CD4-positive, alpha-beta T cell treated with Interleukin-17A for 4 hours (primary cell): ENCODE results near the gene ASTN2.
"Not testable (repeated sequence)": the region's sequence is repeated elsewhere in the genome, so short reads cannot be mapped to it uniquely, and the experiment has no call there.

Source experiments
- DNase-seq: peaks from one replicate; pipeline ENCODE4 v3.0.0-alpha.2; 2020; ENCODE audit warnings: mixed read lengths

ASTN2 gene

DNA sequence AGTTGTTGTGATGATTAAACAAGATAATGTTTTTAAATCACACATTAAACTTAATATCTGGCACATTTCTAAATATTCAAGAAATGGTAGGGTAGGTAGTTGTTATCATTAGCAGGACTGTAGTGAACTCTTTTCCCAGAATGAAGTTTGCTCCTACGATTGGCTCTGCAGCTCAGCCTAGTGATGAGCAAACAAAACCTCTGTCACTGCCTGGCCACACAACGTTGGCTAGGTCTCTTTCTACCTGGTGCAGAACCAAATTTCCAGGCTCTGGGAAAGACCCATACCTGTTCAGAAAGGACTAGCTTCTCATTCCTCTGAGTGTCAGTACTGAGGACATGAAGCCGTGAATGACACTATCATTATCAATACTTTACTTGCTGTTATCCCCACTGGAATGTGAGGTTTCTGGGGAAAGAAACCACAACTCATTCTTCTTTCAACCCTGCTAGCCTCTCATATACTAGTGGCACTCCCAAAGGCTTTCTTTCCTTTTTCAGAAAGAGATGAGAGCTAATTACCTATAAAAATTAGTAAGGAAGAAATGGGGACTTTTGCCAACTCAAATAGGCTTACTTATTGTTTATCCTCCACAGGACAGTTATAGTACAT is 947.0 kb downstream of the ASTN2 start:
- DNase-seq: no peak

DNA sequence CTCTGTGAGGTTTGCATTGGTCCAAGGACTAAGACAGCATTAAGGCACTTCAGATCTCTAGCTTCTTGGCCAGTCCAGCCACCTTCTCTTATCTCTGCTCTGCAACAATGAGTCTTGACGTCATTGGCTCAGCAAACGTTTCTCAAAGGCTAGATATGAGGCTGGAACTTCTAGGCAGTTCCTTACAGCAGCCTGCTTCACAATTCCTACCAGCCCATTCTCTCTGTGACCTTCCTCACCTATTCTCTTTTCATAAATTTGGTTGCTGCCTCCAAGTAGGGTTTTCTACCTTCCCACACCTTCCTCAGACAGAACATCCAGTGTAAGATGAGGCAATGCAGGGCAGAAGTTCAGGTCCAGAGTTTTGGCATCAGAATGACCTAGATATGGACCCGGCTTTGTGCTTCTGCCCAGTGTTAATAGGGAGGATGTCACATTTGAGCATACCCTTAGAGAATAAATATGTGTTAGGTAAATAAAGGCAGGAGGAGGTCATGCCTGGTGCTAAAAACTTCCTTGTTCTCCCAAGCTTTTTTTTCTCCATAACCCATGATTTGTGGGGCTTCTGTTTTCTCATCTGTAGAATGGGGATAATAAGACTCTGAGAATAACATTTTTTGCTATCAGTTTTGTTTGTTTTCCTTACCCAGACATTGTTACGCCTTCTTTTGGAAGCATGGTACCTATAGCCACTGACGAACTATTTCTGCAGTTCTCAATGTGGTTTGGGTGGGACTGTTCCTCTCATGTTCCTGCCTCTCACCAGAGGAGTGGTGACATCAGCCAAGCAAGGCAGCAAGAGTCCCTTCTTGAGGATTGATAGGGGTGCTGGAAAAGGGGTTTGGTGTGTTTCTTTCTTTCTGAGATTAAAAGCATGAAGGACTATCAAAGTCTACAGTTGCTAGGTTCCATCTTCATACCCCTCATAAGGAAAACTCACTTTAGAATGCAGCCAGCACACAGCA is 948.3 kb downstream of the ASTN2 start:
- DNase-seq: no peak

DNA sequence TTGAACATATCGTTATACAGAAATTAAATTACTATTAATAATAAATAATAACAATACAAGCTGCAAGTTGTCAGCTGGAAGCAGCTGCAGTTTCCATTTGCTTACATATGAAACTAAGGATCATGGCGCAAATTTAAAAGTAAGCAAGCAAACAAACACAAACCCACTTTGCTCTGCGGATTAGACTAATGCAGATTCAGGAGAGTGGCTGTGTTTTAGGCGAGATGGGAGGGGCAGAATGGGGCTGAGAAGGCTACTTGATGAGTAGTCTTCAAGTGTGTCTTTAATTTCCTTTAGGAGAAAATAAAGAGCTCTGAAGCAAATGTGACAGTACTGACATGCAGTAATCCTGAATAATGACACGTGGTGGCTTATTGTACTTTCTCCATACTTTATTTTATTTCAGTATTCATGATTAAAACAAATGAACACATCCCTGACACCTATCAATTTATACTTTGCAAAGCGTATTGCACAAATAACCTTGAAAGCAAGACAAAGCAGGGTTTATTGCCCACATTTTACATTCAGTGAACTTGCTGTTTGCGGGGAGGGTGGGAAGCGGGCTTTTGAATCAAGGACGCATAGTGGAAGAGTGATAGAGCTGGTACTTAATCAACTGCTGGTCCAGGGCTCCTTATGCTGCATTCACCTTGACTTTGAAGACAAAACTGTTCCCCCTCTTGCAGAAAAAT is 949.1 kb downstream of the ASTN2 start:
- no peak for DNase-seq

DNA sequence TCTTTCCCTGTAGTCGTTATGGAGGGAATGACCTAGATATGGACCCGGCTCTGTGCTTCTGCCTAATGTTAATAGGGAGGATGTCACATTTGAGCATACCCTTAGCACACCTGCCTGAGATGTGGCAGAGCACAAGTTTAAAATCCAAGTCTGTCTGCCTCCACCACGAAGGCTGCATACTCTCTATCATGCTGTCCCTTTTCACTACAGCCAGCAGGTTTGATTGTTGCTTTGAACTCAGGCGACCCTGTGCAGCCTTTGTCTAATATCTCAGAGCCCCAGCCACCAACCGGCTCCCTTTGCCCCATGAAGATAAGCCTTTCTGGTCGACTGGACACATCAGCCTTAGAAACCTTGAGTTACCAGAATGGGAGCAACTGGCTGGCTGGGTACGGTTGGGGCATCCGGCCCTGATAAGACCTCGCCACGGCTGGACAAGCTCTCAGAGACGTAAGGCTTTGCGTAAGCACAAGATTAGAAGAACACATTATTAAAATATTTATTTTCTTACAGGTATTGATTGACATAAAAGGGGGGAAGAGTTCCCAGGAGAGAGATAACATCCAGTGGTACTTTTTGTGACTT is 949.8 kb downstream of the ASTN2 start:
- no peak for DNase-seq

DNA sequence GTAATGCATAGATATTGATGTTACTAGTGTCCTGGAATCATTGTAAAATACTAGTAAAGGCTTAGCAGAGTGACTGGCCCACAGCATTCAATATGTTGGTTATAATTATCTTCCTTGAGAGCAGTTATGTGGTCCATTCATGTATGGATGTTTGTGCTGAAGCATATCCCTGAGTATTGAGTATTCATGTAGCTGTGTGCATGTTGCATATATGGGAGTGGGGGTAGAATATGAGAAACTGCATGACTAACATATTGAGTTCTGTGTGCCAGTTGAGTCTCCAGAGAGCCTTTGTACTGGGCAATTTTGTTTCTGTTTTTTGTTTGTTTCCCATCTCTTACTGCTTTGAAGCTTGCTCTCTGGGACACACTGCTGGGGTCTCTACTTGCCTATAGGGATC is 950.4 kb downstream of the ASTN2 start:
- DNase-seq: no peak

DNA sequence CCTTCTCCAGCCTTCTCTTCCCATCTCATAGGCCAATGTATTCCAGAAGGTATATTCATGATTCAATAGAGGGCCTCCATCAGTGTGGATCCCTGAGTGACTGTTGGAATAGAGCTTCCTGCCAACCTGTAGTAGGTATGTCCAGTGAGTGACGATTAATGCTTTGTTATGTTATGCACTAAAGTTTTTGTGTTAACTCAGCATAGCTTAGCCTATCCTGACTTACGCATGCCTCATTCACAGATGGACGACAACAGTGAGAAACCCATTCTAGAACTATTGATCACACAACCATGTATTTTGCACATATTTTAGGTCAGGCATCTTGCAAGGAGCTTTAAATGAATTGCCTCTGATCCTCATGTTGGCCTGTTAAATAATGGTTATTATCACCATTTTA is 953.2 kb downstream of the ASTN2 start:
- DNase-seq: no peak

DNA sequence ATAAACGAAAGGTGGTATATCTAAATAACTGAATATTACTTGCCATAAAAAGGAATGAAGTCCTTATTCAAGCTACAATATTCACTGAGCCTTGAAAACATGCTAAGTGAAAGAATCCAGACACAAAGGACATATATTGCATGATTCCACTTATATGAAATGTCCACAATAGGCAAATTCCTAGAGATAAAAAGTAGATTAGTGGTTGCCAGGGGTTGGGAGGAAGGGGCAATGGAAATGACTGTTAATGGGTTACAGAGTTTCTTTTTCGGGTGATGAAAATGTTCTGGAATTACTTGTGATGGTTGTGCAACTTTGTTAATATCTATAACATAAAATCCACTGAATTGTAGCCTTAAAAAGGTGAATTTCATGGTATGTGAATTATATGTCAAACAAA is 954.8 kb downstream of the ASTN2 start:
- DNase-seq: no peak

DNA sequence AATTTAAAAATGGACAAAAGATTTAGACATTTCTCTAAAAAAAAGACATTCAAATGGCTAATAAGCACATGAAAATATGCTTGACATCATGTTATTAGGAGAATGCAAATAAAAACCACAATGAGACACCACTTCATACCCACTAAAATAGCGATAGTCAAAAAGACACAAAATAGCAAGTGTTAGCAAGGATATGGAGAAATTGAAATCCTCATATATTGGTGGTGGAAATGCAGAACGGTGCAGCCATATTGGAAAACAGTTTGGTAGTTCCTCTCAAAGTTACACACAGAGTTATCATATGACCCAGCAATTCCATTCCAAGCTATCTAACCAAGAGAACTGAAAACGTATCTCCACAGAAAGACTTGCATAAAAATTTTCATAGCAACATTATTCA is 955.3 kb downstream of the ASTN2 start:
- DNase-seq: no peak

DNA sequence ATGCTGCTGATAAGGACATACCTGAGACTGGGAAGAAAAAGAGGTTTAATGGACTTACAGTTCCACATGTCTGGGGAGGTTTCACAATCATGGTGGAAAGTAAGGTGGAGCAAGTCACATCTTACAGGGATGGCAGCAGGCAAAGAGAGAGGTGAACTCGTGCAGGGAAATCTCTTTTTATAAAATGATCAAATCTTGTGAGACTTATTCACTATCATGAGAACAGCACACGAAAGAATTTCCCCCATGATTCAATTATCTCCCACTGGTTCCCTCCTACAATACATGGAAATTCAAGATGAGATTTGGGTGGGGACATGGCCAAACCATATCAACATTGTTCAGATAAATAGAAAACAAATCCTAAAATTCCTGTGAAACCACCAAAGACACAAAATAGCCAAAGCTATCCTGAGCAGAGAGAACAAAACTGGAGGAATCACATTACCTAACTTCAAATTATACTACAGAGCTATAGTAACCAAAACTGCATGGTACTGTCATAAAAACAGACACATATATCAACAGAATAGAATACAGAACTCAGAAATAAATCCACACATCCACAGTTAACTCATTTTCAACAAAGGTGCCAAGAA is 958.3 kb downstream of the ASTN2 start:
- DNase-seq: no peak

DNA sequence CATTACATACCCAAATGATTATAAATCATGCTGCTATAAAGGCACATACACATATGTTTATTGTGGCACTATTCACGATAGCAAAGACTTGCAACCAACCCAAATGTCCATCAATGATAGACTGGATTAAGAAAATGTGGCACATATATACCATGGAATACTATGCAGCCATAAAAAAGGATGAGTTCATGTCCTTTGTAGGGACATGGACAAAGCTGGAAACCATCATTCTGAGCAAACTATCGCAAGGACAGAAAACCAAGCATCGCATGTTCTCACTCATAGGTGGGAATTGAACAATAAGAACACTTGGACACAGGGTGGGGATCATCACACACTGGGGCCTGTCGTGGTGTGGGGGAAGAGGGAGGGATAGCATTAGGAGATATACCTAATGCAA is 960.3 kb downstream of the ASTN2 start:
- DNase-seq: not testable (repeated sequence)

DNA sequence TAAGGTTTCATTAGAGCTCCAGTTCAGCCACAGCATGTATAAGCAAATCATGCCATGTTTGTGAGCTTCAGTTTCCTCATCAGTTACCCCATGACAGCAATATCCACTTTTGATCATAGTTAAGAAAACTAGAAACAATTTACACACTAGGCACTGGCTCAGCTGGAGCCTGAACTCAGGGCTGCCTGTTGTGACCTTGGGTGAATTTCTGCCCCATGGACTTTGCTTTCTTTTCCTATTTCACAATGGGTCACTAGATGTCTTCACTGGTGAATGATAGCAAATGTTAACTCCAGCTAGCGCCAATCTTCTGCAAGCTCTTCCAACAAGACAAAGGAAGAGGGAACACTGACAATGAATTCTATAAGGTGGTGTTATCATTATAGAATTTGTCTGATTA is 961.1 kb downstream of the ASTN2 start:
- DNase-seq: no peak

DNA sequence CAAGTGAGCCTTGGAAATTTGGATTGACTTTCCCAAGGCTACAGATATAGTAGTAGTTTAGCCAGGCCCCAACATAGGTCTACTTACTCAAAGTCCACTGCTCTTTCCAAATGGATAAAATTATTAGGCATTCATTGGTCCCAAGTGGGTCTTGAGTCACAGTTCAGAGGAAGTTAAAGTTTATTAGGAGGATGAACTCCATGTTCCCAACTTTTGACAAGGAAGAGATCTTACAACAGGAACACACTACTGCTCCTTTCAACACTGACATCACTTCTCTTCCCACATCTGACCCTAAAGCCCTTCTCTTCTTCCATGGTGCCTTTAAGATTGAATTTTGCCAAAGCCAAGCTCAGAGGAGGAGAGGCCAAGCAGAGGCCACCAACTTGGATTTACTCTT is 962.2 kb downstream of the ASTN2 start:
- no peak for DNase-seq

DNA sequence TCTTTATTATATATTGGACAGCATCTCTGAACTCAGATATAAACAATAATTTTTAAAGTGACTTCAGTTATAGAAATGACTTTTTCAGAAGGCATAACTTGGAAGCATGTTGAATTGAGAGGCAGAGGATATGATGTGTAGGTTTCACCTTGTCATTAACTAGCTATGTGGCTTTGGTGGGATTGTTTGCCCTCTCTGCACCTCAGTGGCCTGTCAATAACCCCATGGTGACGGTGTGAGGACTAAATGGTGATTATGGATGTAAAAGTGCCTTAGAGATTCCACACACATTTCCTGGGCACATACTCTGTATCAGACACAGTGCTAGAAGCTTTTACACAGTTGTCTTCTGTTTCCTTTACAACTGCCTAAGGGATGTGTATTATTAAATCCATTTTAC is 962.6 kb downstream of the ASTN2 start:
- DNase-seq: no peak

DNA sequence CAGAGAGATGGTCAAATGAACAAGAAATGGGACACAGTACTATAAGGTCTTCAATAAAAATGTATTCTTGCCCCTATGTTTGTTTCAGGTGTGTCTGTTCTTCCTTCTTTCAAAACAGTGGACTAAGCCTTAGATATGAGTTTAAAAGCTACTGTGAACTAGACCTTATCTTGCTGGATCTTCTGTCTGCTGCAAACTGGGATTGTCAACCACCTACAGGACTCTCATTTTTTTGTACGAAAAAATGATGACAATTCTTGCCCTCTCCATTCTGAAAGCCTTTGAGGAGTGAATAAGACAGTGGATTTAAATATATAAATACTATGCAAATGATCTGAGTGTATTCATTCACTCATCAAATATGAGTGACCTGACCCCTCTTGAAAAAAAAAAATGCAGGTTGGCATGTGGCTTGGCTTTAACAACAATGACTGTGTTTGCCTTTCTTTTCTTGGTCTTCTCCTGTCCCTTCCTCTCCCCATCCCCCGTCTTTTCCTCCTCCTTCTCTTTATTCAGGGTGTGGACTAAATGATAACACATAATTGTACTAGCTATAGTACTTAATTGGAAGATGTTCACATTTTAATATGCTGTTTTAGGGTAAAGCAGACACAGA is 963.2 kb downstream of the ASTN2 start:
- no peak for DNase-seq

DNA sequence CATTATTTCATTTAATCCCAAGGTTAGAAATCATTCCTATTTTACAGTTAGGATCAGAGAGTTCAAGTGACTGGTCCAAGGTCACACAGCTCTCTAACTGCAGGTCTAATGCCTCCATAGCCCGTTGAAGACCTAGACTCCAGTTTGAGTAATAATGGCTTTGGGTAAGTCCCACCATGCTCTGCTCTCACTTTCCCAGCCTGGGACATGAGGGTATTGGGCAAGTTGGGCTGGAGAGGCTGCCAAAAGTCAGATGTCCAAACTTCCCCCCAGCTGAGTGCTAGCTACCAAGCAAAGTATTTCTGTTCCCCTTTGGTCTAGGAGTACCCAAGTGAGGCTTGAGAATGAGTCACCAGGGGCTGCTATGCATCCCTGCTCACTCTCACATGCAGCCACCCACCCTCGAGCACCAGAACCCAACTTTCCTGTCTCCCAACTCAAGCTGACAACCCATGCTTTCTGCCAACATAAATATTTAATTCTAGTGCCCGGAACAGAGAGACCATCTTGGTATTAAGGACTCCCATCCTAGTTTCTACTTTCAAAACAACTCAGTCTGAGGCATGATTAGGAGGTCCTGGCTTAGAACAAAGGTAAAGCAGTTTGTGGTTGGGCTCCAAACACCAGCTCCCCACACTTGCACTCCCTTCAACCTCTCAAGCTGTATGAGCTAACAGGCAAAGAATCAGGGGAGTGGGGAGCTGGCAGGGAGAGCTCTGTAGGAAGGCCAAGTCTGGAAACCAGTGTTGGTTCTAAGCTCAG is 964.3 kb downstream of the ASTN2 start:
- DNase-seq: no peak

DNA sequence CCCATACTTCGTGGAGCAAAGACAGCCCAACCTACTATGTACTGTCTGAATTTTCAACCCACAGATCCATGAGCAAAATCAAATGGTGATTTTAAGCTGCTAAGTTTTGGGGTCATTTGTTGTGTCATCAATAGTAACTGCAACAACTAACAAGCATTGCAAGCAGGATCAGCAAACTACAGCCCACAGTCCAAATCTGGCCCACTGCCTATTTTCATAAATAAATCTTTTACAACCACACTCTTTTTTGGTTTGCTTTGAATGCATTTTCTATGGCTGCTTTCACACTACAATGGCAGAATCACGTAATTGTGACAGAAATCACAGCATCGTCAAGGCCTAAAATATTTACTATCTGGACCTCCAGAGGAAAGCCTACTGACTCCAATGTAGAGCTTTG is 964.9 kb downstream of the ASTN2 start:
- no peak for DNase-seq

DNA sequence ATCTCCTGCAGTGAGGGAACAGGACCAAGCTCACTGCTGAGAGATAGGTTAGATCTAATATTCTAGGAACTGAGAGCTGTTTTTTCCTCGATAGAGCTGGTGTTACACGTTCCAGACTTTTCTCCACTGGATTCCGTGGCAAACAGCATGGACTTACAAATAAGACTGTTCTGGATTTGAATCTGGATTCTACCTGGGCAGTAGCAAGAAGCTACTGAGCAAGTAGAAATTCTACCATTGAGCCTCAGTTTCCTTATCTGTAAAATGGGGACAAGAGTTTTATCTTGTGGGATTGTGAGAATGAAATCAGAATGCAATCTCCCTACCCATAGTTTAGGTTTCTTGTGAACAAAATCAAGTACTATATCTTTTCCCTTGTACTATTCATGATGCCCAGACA is 966.4 kb downstream of the ASTN2 start:
- DNase-seq: no peak

DNA sequence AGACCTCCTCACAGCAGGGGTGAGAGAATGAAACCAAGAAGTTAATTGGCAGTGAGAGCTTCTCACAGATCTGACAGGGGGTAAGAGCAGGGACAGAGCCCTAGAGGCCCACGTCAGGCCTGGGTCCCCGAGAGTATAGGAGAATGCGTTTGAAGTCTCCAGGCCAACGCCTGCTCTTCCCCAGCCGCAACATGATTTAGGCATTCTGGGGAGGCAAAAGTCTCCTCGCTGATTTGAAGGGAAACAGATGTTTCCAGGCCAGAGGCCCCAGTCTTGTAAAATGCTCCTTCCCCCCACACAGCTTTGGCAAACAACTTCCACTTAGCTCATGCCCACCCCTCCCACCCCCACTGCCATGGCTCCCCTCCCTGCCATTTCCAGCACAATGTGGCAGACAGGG is 966.9 kb downstream of the ASTN2 start:
- DNase-seq: no peak

DNA sequence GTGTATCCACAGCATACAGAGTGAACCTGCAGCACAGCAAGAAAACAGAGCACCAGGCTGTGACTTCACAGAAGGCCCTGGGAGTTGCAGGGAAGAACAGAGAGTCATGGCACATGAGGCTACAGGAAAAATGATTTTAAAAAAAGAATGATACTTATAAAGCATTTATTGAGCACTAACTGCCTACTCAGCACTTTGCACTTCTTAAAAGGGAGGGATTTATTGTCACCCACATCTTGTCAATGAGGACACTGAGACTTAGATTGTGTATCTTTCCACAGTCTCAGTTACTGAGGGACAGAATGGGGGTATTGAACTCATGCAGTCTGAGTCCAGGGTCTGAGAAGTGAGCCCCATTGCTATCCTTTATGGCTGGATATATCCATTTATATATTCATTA is 972.3 kb downstream of the ASTN2 start:
- DNase-seq: no peak

DNA sequence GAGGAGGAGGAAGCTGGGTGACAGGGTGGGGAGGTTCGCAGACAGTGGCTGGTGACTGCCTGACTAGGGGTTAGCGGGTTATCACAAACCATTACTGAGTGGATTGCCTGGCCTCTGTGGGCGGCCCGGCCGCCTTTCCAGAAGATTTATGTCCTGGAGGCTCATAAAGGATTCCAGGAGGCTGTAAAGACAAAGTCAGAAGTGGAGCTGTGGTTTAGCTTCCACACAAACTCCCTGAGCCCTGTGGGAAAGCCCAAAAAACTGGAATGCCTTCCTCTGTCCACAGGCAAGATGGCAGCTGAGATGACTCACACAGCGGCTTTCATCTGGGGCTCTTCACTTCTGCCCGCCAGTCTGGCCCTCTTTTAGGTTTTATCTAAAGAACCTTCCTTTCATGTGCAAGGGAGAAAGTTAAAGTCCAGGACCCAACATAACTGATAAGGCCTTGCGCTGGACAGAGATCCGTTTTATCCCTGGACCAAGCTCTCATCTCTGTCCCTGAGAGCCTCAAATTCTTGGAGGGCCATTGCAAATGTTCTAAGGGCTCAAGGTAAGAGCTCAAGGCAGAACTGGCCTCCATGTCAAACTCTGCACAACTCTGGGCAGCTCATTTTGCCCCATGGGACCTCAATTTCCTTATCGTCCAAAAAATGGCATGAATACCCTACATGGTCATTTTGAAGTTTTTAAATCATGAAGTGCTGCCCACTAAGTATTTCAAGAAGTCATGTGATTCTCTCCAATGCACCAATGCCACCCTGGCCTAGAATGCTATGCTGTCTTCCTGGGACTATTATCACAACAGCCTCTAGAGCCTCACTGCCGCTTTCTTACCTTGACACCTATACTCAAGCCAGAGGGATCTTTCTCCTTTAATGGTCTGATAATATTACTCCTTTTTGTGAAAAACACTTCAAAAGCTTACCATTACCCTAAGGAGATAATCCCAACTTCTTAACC is 977.2 kb downstream of the ASTN2 start:
- no peak for DNase-seq

DNA sequence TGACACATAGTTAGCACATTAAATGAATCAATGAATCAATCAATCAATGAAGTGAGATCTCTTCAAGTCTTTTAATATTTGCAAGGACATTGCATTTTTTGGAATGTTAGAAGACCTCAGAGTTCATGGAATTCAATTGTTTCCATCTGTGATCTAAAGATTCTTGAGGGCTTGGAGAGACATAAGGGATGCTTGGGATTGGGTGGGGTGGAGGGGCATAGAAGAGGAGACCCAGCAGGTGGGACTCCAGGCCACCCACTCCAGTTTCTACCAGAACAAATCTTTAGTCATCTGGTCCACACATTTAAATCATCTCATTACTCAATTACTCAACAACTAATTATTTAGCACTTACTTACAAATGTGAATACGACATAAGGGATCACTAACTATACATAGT is 978.7 kb downstream of the ASTN2 start:
- DNase-seq: no peak
